PFSK-1 (cell line): ENCODE results near the gene NKAIN2.

Experiments used
- FOXP2 ChIP-seq: optimal IDR thresholded peaks from 2 replicates; pipeline ENCODE3; 2011; ENCODE audit warnings: borderline replicate concordance, control low read depth, inconsistent platforms; ENCODE audit not compliant: insufficient read depth; ENCODE audit errors: extremely low read length, extremely low read depth
- POLR2AphosphoS5 ChIP-seq: IDR thresholded peaks from 2 replicates; pipeline ENCODE4 v1.6.1; 2012; ENCODE audit warnings: low read depth, mild to moderate bottlenecking, control low read depth, low read length, moderate library complexity
- REST ChIP-seq, 2 experiments: IDR thresholded peaks; 2 replicates each; pipeline versions ENCODE4 v1.6.1 to v1.8.0; 2011 to 2012; ENCODE audit warnings: low read depth in 2 of 2, low read length in 2 of 2, control low read depth in 1 of 2, inconsistent platforms in 1 of 2, mild to moderate bottlenecking in 1 of 2, moderate library complexity in 1 of 2; ENCODE audit not compliant: insufficient read depth in 1 of 2
- SIN3A ChIP-seq: IDR thresholded peaks from 2 replicates; pipeline ENCODE4 v1.6.1; 2012; ENCODE audit warnings: mild to moderate bottlenecking, low read length, moderate library complexity, borderline replicate concordance; ENCODE audit not compliant: insufficient read depth
- TAF1 ChIP-seq: IDR thresholded peaks from 2 replicates; pipeline ENCODE4 v1.6.1; 2012; ENCODE audit warnings: low read length, control low read depth, borderline replicate concordance; ENCODE audit not compliant: insufficient read depth

Gene NKAIN2

GRCh38 chr6:124780623-124781022 lies 977.0 kb downstream of the NKAIN2 start:
- TF ChIP-seq REST (IDR thresholded peaks at IDR 0.05; ENCODE audit: insufficient read depth in 1 of 2, low read depth in 2 of 2, low read length in 2 of 2) (no peak), FOXP2 (no peak), TAF1 (no peak), SIN3A (no peak), POLR2AphosphoS5 (no peak)

GRCh38 chr6:124783344-124783743 lies 979.7 kb downstream of the NKAIN2 start:
- no peak for TF ChIP-seq FOXP2
- TF ChIP-seq POLR2AphosphoS5, result no peak
- TF ChIP-seq REST (IDR thresholded peaks at IDR 0.05; ENCODE audit: insufficient read depth in 1 of 2, low read depth in 2 of 2, low read length in 2 of 2), result no peak
- TF ChIP-seq SIN3A, result no peak
- no peak for TF ChIP-seq TAF1

- TF ChIP-seq REST (IDR thresholded peaks at IDR 0.05; ENCODE audit: insufficient read depth in 1 of 2, low read depth in 2 of 2, low read length in 2 of 2) (no peak), POLR2AphosphoS5 (no peak), TAF1 (no peak), FOXP2 (no peak), SIN3A (no peak)
Measured at GRCh38 chr6:124791156-124791555, 987.5 kb downstream of the NKAIN2 start.

DNA sequence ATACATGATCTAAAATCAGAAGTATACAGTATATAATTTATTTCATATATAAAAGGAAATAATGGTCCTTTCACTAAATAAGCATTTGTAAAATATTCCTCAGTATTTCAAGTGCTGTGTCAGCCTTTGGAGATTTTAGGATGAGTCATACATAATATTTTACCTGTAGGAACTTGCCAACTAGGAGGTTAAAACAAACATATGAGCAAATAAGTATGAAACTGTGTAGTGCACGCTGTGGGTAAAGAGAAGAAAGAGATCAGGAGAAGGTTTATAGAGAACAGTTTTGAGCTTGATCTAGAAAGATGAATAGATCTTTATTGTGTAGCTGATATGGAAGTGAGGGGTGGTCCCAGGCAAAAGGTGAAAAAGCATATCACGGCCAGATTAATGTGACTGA lies 988.7 kb downstream of the NKAIN2 start:
- TF ChIP-seq POLR2AphosphoS5, result no peak
- no peak for TF ChIP-seq FOXP2
- no peak for TF ChIP-seq SIN3A
- TF ChIP-seq REST (IDR thresholded peaks at IDR 0.05; ENCODE audit: insufficient read depth in 1 of 2, low read depth in 2 of 2, low read length in 2 of 2), result no peak
- TF ChIP-seq TAF1, result no peak

DNA sequence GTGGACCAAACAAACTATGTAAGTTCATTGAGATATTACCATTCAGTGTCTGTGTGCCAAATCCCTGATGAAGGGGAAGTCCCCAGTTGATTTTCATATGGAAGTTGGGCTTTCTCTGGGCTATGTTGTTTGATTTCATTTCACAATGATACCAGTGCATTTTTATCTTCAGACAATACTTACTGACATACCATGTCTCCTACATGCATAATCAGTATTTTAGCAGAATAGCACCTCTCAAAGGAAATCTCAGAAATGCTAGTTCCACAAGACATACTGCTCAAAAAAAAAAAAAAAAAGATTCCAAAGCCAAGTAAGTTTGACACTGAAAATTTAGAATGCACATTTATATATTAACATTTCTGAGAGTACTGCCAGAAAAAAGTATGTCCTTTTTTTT lies 989.7 kb downstream of the NKAIN2 start:
- TF ChIP-seq TAF1 (no peak), FOXP2 (no peak), SIN3A (no peak), REST (IDR thresholded peaks at IDR 0.05; ENCODE audit: insufficient read depth in 1 of 2, low read depth in 2 of 2, low read length in 2 of 2) (no peak), POLR2AphosphoS5 (no peak)
